GM12878 (cell line): ENCODE measurements around the gene SLC27A5. TPM values are rescaled to one million over a fixed set of nuclear protein-coding genes. Genes with fewer than 3 reads are reported as not detected.

Experiments used
- ATAC-seq: fragments of 200-7000 bp; cut with Tn5 transposase; 3 replicates; pipeline ENCODE4 v1.9.1; 2020; ENCODE audit warnings: mild to moderate bottlenecking, moderate library complexity
- BruUV-seq: library from RNA; stranded (reverse); fragments of 400-500 nt; replicated peaks from 2 replicates; lab custom pipeline; 2021; lab: Mats Ljungman, UMichigan
- CTCF ChIA-PET: fragments of 300-600 bp; sonication (Branson Sonifier 250); formaldehyde crosslinking; extraction: SDS; loops from one replicate; lab custom pipeline; 2021; ENCODE audit warnings: inconsistent platforms; lab: Yijun Ruan, JAX
- POLR2A ChIA-PET: fragments of 350-600 bp; formaldehyde crosslinking; extraction: SDS; loops from one replicate; lab custom pipeline; 2021; ENCODE audit warnings: inconsistent platforms; lab: Charles Lee
- RAD21 ChIA-PET: fragments of 300-600 bp; sonication (Branson Sonifier 250); formaldehyde crosslinking; loops from one replicate; lab custom pipeline; 2023; ENCODE audit warnings: antibody characterized with exemption; ENCODE audit not compliant: unreplicated experiment; lab: Charles Lee
- SMC1A ChIA-PET: fragments of 300-600 bp; sonication (Branson Sonifier 250); formaldehyde crosslinking; loops from one replicate; lab custom pipeline; 2023; ENCODE audit not compliant: unreplicated experiment, uncharacterized antibody; lab: Charles Lee
- DNase-seq: peaks from one replicate; pipeline ENCODE4 v3.0.0-alpha.2; 2011; ENCODE audit warnings: low read depth, low spot score
- FAIRE-seq: peaks from 3 replicates; lab custom pipeline; 2011; peaks lifted over from hg19 to GRCh38; lab: Jason Lieb, UNC
- H2AFZ ChIP-seq: 2 replicates; pipeline ENCODE4 v1.6.0; 2011; ENCODE audit warnings: low read depth, low read length, control low read depth; ENCODE audit not compliant: control insufficient read depth
- H3K27ac ChIP-seq: 2 replicates; pipeline ENCODE4 v1.5.1; 2011; ENCODE audit warnings: control low read depth; ENCODE audit not compliant: control insufficient read depth, insufficient read depth
- H3K27me3 ChIP-seq, 2 experiments: replicated peaks in 1 of 2; 2 replicates each; pipeline versions ENCODE4 v1.6.0 to v1.6.1; 2011; ENCODE audit warnings: low read length in 1 of 2; ENCODE audit not compliant: control insufficient read depth in 2 of 2, insufficient read depth in 2 of 2
- H3K36me3 ChIP-seq, 2 experiments: 2 replicates each; pipeline ENCODE4 v1.5.1; 2011; ENCODE audit warnings: low read length in 1 of 2; ENCODE audit not compliant: control insufficient read depth in 2 of 2, insufficient read depth in 2 of 2
- H3K4me1 ChIP-seq: 2 replicates; pipeline ENCODE4 v1.6.1; 2011; ENCODE audit warnings: mild to moderate bottlenecking, low read length, moderate library complexity, mixed read lengths; ENCODE audit not compliant: control insufficient read depth, insufficient read depth
- H3K4me2 ChIP-seq: 2 replicates; pipeline ENCODE4 v1.6.0; 2011; ENCODE audit warnings: control low read depth; ENCODE audit not compliant: control insufficient read depth, insufficient read depth
- H3K4me3 ChIP-seq: fragments of 200-600 bp; sonication (generic); 2 replicates; pipeline ENCODE4 v1.5.1; 2016
- H3K79me2 ChIP-seq: 2 replicates; pipeline ENCODE4 v1.6.0; 2011; ENCODE audit warnings: low read length; ENCODE audit not compliant: control insufficient read depth, insufficient read depth
- H3K9ac ChIP-seq: 2 replicates; pipeline ENCODE4 v1.8.0; 2011; ENCODE audit warnings: low read length, control low read depth, mixed read lengths; ENCODE audit not compliant: control insufficient read depth, insufficient read depth
- H3K9me3 ChIP-seq: replicated peaks from 3 replicates; pipeline ENCODE4 v1.5.1; 2011; ENCODE audit warnings: mild to moderate bottlenecking, low read length; ENCODE audit not compliant: control insufficient read depth, insufficient read depth
- H4K20me1 ChIP-seq: 2 replicates; pipeline ENCODE4 v1.6.0; 2011; ENCODE audit not compliant: control insufficient read depth, insufficient read depth
- CHD2 ChIP-seq: IDR thresholded peaks from 2 replicates; pipeline ENCODE4 v1.6.1; 2011; ENCODE audit warnings: low read depth, low read length, improper control_type of control experiment, borderline replicate concordance
- CUX1 ChIP-seq: IDR thresholded peaks from 2 replicates; pipeline ENCODE4 v1.6.1; 2012; ENCODE audit warnings: improper control_type of control experiment, low read depth, low read length; ENCODE audit not compliant: insufficient replicate concordance
- JUNB ChIP-seq: IDR thresholded peaks from 2 replicates; pipeline ENCODE4 v1.6.1; 2016; ENCODE audit warnings: antibody characterized with exemption, mild to moderate bottlenecking
- PKNOX1 ChIP-seq: fragments of 450-650 bp; IDR thresholded peaks from 2 replicates; pipeline ENCODE4 v1.6.1; 2016; ENCODE audit warnings: mild to moderate bottlenecking
- PML ChIP-seq: IDR thresholded peaks from 2 replicates; pipeline ENCODE4 v1.6.1; 2012; ENCODE audit warnings: low read length, inconsistent platforms
- RELB ChIP-seq: fragments of 450-650 bp; IDR thresholded peaks from 2 replicates; pipeline ENCODE4 v1.6.1; 2017; ENCODE audit warnings: low read depth, mild to moderate bottlenecking, moderate library complexity
- SMARCA5 ChIP-seq: fragments of 450-650 bp; IDR thresholded peaks from 2 replicates; pipeline ENCODE4 v1.6.1; 2017; ENCODE audit warnings: mild to moderate bottlenecking
- TCF7 ChIP-seq: IDR thresholded peaks from 2 replicates; pipeline ENCODE4 v1.6.1; 2014; ENCODE audit warnings: antibody characterized with exemption, borderline replicate concordance
- ZNF687 ChIP-seq: fragments of 450-650 bp; IDR thresholded peaks from 2 replicates; pipeline ENCODE4 v1.6.1; 2017; ENCODE audit warnings: mild to moderate bottlenecking, moderate library complexity
- WGBS: methylation state at CpG from one replicate; pipeline ENCODE4 v1.1.6; 2016; ENCODE audit warnings: low lambda C conversion rate; ENCODE audit not compliant: insufficient replicate concordance, insufficient coverage; ENCODE audit errors: missing lambda C conversion rate; 5-methylcytosine and 5-hydroxymethylcytosine counted together
- in situ Hi-C: fragments of 300-500 bp; cut with MboI; formaldehyde crosslinking; loops from 9 replicates; pipeline ENCODE4 v1.14.3; 2018; ENCODE audit warnings: mixed read lengths
- intact Hi-C: fragments of 100-400 bp; cut with micrococcal nuclease; formaldehyde crosslinking; loops from one replicate; pipeline ENCODE4 v1.14.2; 2022; ENCODE audit not compliant: unreplicated experiment
- polyA plus RNA-seq, 11 experiments: library from polyadenylated mRNA; depleted of rRNA in 4 of 11; unstranded in 6 of 11; stranded (reverse) in 5 of 11; fragments of >200 nt; fragmentation: Nextera tagmentation in 4 of 11; fragmentation: Illumina TruSeq in 1 of 11; extraction: Ambion mirVana in 4 of 11; extraction: Trizol in 1 of 11; gene quantifications; 1 replicate in 1 of 11; 2 replicates in 10 of 11; pipeline versions ENCODE4 v1.2.1 to v1.2.3, GENCODE V29; 2011 to 2016; ENCODE audit warnings: inconsistent platforms in 2 of 11, missing spikeins in 2 of 11, low read depth in 1 of 11
- total RNA-seq, 4 experiments: library from RNA; depleted of rRNA in 3 of 4; stranded (reverse); fragments of >200 nt in 3 of 4; fragmentation: Illumina TruSeq in 1 of 4; extraction: Trizol in 1 of 4; gene quantifications; 2 replicates each; pipeline versions ENCODE4 v1.2.1 to v1.2.3, GENCODE V29; 2013 to 2021

The SLC27A5 gene
- total and polyA plus RNA-seq, 10 of the 15 experiments (the other 5 are each of a cell fraction or from before 2014, with no cell fraction given), result 21.2 to 127 (median 31.8) TPM

GRCh38 chr19:58555920-58556621, 44.3 kb upstream of the SLC27A5 start:
- no peak overlapping the region for H2AFZ ChIP-seq
- H4K20me1 ChIP-seq, result no peaks in the 10 kb centered on the region; the same call in 1 of the 2 replicates
- no peaks in the 10 kb centered on the region for H3K9me3 ChIP-seq
- POLR2A ChIA-PET, result interaction anchor here (1.1 to 3.1 kb wide), 6 partner anchors 11 to 41 kb away, joined by 4 to 41 read pairs (median 11); partner anchors contain the start of genes TRIM28 and ZBTB45
- peaks cover 5 to 17% of the 10 kb centered on the region in 2 experiments; a peak in 3 of 4 replicates for H3K36me3 ChIP-seq
- WGBS, result 79% methylated on average over 10 of the region's 16 CpGs
- in situ Hi-C loops, result no loop called here
- CTCF ChIA-PET, result interaction anchor here (0.7 to 3.9 kb wide), 4 partner anchors 19 to 42 kb away, joined by 3 to 37 read pairs (median 6); partner anchors contain the start of gene ZBTB45
- RAD21 ChIA-PET, result interaction anchor here (1.9 kb wide), 1 partner anchor 36 kb away, joined by 13 read pairs; the partner anchor contains the start of gene ZBTB45
- SMC1A ChIA-PET, result interaction anchor here (1.0 to 2.9 kb wide), 5 partner anchors 11 to 36 kb away, joined by 3 to 21 read pairs (median 10); partner anchors contain the start of genes TRIM28 and ZBTB45
- H3K27ac ChIP-seq, result no peak overlapping the region
- H3K9ac ChIP-seq, result peak overlapping the region; percentile 97; the same call in 1 of the 2 replicates
- intact Hi-C loops, result loop anchor here (1.0 kb wide), 1 partner anchor 12 kb away; the partner anchor contains the start of gene TRIM28
- no peak for ATAC-seq
- peak overlapping the region; percentile 96 for H3K4me2 ChIP-seq
- H3K79me2 ChIP-seq, result peaks cover 45% of the 10 kb centered on the region
- peak overlapping the region; percentile 99; the same call in 1 of the 2 replicates for H3K4me3 ChIP-seq
- H3K4me1 ChIP-seq, result peaks cover 34% of the 10 kb centered on the region
- no peak for FAIRE-seq
- no TSS peak for BruUV-seq
- no peaks in the 10 kb centered on the region for H3K27me3 ChIP-seq
- no peak for DNase-seq
- TF ChIP-seq PML (no peak), RELB (no peak), ZNF687 (no peak), CUX1 (no peak), SMARCA5 (no peak), CHD2 (no peak), TCF7 (no peak), JUNB (no peak), PKNOX1 (no peak)
